HepG2 (cell line): ENCODE results near the gene TADA2B. TPM values are rescaled to one million over a fixed set of nuclear protein-coding genes. Genes with fewer than 3 reads are reported as not detected.
A peak's percentile ranks its signal among the peaks of the same experiment; 100 is the strongest.
"Not testable (repeated sequence)": the region's sequence is repeated elsewhere in the genome, so short reads cannot be mapped to it uniquely, and the experiment has no call there.

Experiments used
- ATAC-seq: fragments of 200-7000 bp; cut with Tn5 transposase; 3 replicates; pipeline ENCODE4 v1.9.1; 2020; ENCODE audit warnings: mild to moderate bottlenecking, moderate library complexity
- BruUV-seq: library from RNA; stranded (reverse); fragments of 400-500 nt; replicated peaks from 2 replicates; lab custom pipeline; 2021; lab: Mats Ljungman, UMichigan
- CTCF ChIA-PET: fragments of 300-600 bp; formaldehyde crosslinking; extraction: SDS; loops from one replicate; lab custom pipeline; 2021; ENCODE audit warnings: low total read pairs, inconsistent platforms, low intra/inter-chr PET ratio; lab: Yijun Ruan, JAX
- POLR2A ChIA-PET: fragments of 350-600 bp; sonication (Branson Sonifier 250); formaldehyde crosslinking; loops from one replicate; lab custom pipeline; 2020; ENCODE audit warnings: antibody characterized with exemption, inconsistent platforms; lab: Yijun Ruan, JAX
- DNase-seq: peaks from one replicate; pipeline ENCODE4 v3.0.0-alpha.2; 2015; ENCODE audit warnings: low spot score
- FAIRE-seq: peaks from 3 replicates; lab custom pipeline; 2011; peaks lifted over from hg19 to GRCh38; lab: Jason Lieb, UNC
- H2AFZ ChIP-seq: one replicate; pipeline ENCODE4 v1.6.1; 2011; ENCODE audit warnings: low read length, inconsistent platforms
- H3K27ac ChIP-seq: fragments of 300-600 bp; 3 replicates; pipeline ENCODE4 v1.8.0; 2011; ENCODE audit warnings: mixed run types, mild to moderate bottlenecking, mixed read lengths, low read length, inconsistent platforms; ENCODE audit not compliant: insufficient read depth; ENCODE audit errors: extremely low read length
- H3K27me3 ChIP-seq, 2 experiments: fragments of 200-600 bp in 1 of 2; 2 replicates in 1 of 2; 3 replicates in 1 of 2; pipeline versions ENCODE4 v1.6.0 to v1.8.0; 2011; ENCODE audit warnings: low read length in 2 of 2, mild to moderate bottlenecking in 2 of 2, moderate library complexity in 2 of 2, inconsistent platforms in 1 of 2; ENCODE audit not compliant: insufficient read depth in 2 of 2, control insufficient read depth in 1 of 2
- H3K36me3 ChIP-seq, 2 experiments: fragments of 200-600 bp in 1 of 2; replicated peaks in 1 of 2; 2 replicates in 1 of 2; 3 replicates in 1 of 2; pipeline versions ENCODE4 v1.5.1 to v1.8.0; 2011; ENCODE audit warnings: low read length in 2 of 2, inconsistent platforms in 1 of 2; ENCODE audit not compliant: insufficient read depth in 2 of 2, control insufficient read depth in 1 of 2
- H3K4me1 ChIP-seq: 2 replicates; pipeline ENCODE4 v1.5.1; 2012; ENCODE audit warnings: low read length, inconsistent platforms; ENCODE audit not compliant: insufficient read depth
- H3K4me2 ChIP-seq: 2 replicates; pipeline ENCODE4 v1.6.0; 2011; ENCODE audit warnings: low read depth, low read length, inconsistent platforms
- H3K4me3 ChIP-seq, 3 experiments: fragments of 200-600 bp in 1 of 3; sonication (generic), shearing (Covaris generic) in 1 of 3; replicated peaks in 1 of 3; 2 replicates each; pipeline ENCODE4 v1.5.1; 2011 to 2016; ENCODE audit warnings: low read length in 3 of 3, inconsistent platforms in 2 of 3, low read depth in 2 of 3, mild to moderate bottlenecking in 2 of 3, control low read depth in 1 of 3, mixed read lengths in 1 of 3; ENCODE audit not compliant: insufficient read depth in 1 of 3
- H3K79me2 ChIP-seq: one replicate; pipeline ENCODE4 v1.6.1; 2011; ENCODE audit warnings: low read length, inconsistent platforms; ENCODE audit not compliant: insufficient read depth
- H3K9ac ChIP-seq: 2 replicates; pipeline ENCODE4 v1.6.0; 2011; ENCODE audit warnings: mild to moderate bottlenecking, low read depth, low read length, inconsistent platforms; ENCODE audit not compliant: insufficient read depth
- H3K9me3 ChIP-seq: 2 replicates; pipeline ENCODE4 v1.5.1; 2012; ENCODE audit warnings: mild to moderate bottlenecking, low read length
- H4K20me1 ChIP-seq: 2 replicates; pipeline ENCODE4 v1.6.0; 2011; ENCODE audit warnings: inconsistent platforms, mild to moderate bottlenecking, low read length, moderate library complexity; ENCODE audit not compliant: insufficient read depth
- ATF7-NPFF ChIP-seq: sonication (generic); formaldehyde crosslinking; IDR thresholded peaks from 2 replicates; pipeline ENCODE4 v1.8.1; 2023; ENCODE audit warnings: mild to moderate bottlenecking, low read depth, missing genetic modification reagents, moderate library complexity
- FOSL2 ChIP-seq: sonication (generic); formaldehyde crosslinking; IDR thresholded peaks from 2 replicates; pipeline ENCODE4 v1.4.0; 2020; ENCODE audit warnings: missing genetic modification reagents
- KMT2A ChIP-seq: sonication (generic); formaldehyde crosslinking; IDR thresholded peaks from 2 replicates; pipeline ENCODE4 v1.4.0; 2020; ENCODE audit warnings: missing genetic modification reagents
- NFKB2 ChIP-seq: sonication (generic); formaldehyde crosslinking; IDR thresholded peaks from 2 replicates; pipeline ENCODE4 v1.4.0; 2020; ENCODE audit warnings: missing genetic modification reagents, borderline replicate concordance
- ZBTB8A ChIP-seq: sonication (generic); formaldehyde crosslinking; IDR thresholded peaks from 2 replicates; pipeline ENCODE4 v1.4.0; 2020; ENCODE audit warnings: mild to moderate bottlenecking, low read depth, missing genetic modification reagents, borderline replicate concordance
- ZNF598 ChIP-seq: sonication (generic); formaldehyde crosslinking; IDR thresholded peaks from 2 replicates; pipeline ENCODE4 v1.5.1; 2020; ENCODE audit warnings: mild to moderate bottlenecking, missing genetic modification reagents, borderline replicate concordance
- WGBS: methylation state at CpG from one replicate; pipeline ENCODE4 v1.1.6; 2017; ENCODE audit warnings: low lambda C conversion rate; 5-methylcytosine and 5-hydroxymethylcytosine counted together
- in situ Hi-C: cut with HindIII; loops from 2 replicates; pipeline ENCODE4 v1.10.0; 2017; ENCODE audit warnings: low pct_unique_long_range_greater_than_20kb; ENCODE audit not compliant: extremely low pct_ligation_motif_present
- intact Hi-C: fragments of 100-400 bp; cut with micrococcal nuclease; formaldehyde crosslinking; loops from one replicate; pipeline ENCODE4 v1.10.0; 2022; ENCODE audit not compliant: unreplicated experiment
- polyA plus RNA-seq, 8 experiments: library from polyadenylated mRNA; depleted of rRNA in 3 of 8; stranded (reverse) in 7 of 8; unstranded in 1 of 8; fragments of >200 nt; fragmentation: Illumina TruSeq in 4 of 8; extraction: Trizol in 4 of 8; gene quantifications; 2 replicates each; pipeline versions ENCODE4 v1.2.1 to v1.2.3, GENCODE V29; 2011 to 2016; ENCODE audit warnings: low read depth in 4 of 8, missing spikeins in 1 of 8, mixed read lengths in 1 of 8; ENCODE audit not compliant: insufficient read depth in 1 of 8
- total RNA-seq, 5 experiments: library from RNA; depleted of rRNA; stranded (reverse); fragments of >200 nt; fragmentation: Illumina TruSeq; extraction: Trizol; gene quantifications; 2 replicates each; pipeline ENCODE4 v1.2.3, GENCODE V29; 2016; ENCODE audit warnings: low read depth in 1 of 5
- TF ChIP-seq, protein P1 (sequence below): sonication (generic); formaldehyde crosslinking; IDR thresholded peaks from 2 replicates; pipeline ENCODE4 v1.4.0; 2020; ENCODE audit warnings: missing genetic modification reagents
- TF ChIP-seq, protein P2 (sequence below): sonication (generic); formaldehyde crosslinking; IDR thresholded peaks from 2 replicates; pipeline ENCODE4 v1.5.1; 2020; ENCODE audit warnings: mild to moderate bottlenecking, missing genetic modification reagents, moderate library complexity

The TADA2B gene
- total and polyA plus RNA-seq, 2 of the 13 experiments (the other 11 are each of a cell fraction or from before 2014, with no cell fraction given), result 4.6 to 8.9 TPM

DNA sequence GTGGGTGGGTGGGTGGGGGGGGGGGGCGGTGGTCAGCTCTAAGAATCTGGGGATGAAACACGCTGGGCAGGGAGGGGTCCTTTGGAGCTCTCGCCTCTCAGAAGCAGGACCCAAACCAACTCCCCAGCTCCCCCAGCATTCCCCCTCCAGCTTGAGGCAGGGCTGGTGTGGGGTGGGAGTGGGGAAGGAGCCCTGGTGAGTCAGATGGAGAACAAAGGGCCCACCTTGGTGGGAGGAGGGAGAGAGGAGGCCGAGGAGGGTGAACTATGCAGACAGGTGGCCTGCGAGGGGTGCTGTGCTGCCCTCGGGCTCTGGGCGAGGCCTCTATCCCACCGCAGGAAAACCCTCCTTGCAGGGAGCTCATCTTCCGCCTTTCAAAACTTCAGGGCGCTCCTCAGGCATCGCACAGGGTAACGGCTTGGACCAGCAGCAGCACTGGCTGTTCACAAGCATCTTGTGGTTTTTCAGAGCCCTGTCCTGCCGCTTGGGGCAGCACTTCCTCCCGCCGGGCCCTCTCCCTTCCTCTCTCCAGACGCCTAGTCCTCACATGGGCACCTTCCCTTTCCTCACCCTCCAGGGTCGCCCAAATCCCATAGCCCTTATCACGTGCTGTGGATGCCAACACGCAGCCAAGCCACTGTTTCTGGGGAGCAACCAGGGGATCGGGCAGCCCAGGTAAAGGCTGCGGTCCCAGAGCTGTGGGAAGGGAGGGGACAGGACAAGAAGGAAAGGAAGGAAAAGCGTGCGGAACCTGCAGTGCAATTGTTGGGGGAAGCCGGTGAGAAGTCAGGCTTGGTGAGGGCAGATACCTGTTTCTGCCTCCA, 58.7 kb downstream of the TADA2B start (continued):
- TF ChIP-seq KMT2A (no peak), FOSL2 (CRISPR knock-in tag) (no peak)
- TF ChIP-seq, all 625 proteins: peak for 97

DNA sequence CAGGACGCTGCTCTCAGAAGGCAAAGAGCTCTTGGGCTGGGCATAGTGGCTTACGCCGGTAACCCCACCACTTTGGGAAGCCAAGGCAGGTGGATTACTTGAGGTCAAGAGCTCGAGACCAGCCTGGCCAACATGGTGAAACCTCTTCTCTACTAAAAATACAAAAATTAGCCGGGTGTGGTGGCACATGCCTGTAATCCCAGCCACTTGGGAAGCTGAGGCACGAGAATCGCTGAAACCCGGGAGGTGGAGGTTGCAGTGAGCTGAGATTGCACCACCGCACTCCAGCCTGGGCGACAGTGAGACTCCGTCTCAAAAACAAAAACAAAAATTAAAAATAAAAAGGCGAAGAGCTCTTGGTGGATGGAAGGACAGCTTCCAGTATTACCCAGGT, 59.3 kb downstream of the TADA2B start:
- H3K9me3 ChIP-seq, H3K27ac ChIP-seq, H3K36me3 ChIP-seq, ATAC-seq, H4K20me1 ChIP-seq, in situ Hi-C loops, H3K79me2 ChIP-seq: not testable (repeated sequence)
- under 1% methylated on average over 9 of the region's 12 CpGs for WGBS
- POLR2A ChIA-PET, result interaction anchor here (1.4 to 1.7 kb wide), 2 partner anchors 17 to 65 kb away, joined by 3 to 7 read pairs; no protein-coding TSS in a partner anchor
- peak overlapping the region; percentile 80 to 88 (median 82) for H3K4me3 ChIP-seq
- intact Hi-C loops, result loop anchor here (2.0 to 5.0 kb wide), 2 partner anchors 64 to 85 kb away; no protein-coding TSS in a partner anchor
- CTCF ChIA-PET, result interaction anchor here (2.0 kb wide), 1 partner anchor 84 kb away, joined by 7 read pairs; no protein-coding TSS in a partner anchor
- TF ChIP-seq ZNF598 (peak; percentile 9; the same call in 1 of the 2 replicates), ATF7-NPFF (CRISPR knock-in tag) (0 out of 2 replicates have a peak, but pooled peaks have one; percentile 4), ZBTB8A (CRISPR knock-in tag) (0 out of 2 replicates have a peak, but pooled peaks have one; percentile 19), NFKB2 (CRISPR knock-in tag) (0 out of 2 replicates have a peak, but pooled peaks have one; percentile 32)
- TF ChIP-seq, protein P1, sequence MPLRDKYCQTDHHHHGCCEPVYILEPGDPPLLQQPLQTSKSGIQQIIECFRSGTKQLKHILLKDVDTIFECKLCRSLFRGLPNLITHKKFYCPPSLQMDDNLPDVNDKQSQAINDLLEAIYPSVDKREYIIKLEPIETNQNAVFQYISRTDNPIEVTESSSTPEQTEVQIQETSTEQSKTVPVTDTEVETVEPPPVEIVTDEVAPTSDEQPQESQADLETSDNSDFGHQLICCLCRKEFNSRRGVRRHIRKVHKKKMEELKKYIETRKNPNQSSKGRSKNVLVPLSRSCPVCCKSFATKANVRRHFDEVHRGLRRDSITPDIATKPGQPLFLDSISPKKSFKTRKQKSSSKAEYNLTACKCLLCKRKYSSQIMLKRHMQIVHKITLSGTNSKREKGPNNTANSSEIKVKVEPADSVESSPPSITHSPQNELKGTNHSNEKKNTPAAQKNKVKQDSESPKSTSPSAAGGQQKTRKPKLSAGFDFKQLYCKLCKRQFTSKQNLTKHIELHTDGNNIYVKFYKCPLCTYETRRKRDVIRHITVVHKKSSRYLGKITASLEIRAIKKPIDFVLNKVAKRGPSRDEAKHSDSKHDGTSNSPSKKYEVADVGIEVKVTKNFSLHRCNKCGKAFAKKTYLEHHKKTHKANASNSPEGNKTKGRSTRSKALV (CRISPR knock-in tag), result peak; percentile 12; the same call in 1 of the 2 replicates
- TF ChIP-seq, protein P2, sequence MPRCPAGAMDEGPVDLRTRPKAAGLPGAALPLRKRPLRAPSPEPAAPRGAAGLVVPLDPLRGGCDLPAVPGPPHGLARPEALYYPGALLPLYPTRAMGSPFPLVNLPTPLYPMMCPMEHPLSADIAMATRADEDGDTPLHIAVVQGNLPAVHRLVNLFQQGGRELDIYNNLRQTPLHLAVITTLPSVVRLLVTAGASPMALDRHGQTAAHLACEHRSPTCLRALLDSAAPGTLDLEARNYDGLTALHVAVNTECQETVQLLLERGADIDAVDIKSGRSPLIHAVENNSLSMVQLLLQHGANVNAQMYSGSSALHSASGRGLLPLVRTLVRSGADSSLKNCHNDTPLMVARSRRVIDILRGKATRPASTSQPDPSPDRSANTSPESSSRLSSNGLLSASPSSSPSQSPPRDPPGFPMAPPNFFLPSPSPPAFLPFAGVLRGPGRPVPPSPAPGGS (CRISPR knock-in tag), result 0 out of 2 replicates have a peak, but pooled peaks have one; percentile 9
- TF ChIP-seq, all 625 proteins: peak for 6; not testable (repeated sequence) for 619
- not testable (repeated sequence) for H3K27me3 ChIP-seq, FAIRE-seq, DNase-seq, BruUV-seq
- H3K4me2 ChIP-seq, result peak overlapping the region; percentile 99
- peak overlapping the region; percentile 16 for H2AFZ ChIP-seq
- peak overlapping the region; percentile 73 for H3K9ac ChIP-seq
- H3K4me1 ChIP-seq, result peaks cover 43% of the 10 kb centered on the region
